HG03025 (cell line): ENCODE results near the gene NSD2.
A peak's percentile ranks its signal among the peaks of the same experiment; 100 is the strongest.
"Not testable (repeated sequence)": the region's sequence is repeated elsewhere in the genome, so short reads cannot be mapped to it uniquely, and the experiment has no call there.

Experiments
- ATAC-seq: cut with Tn5 transposase; IDR thresholded peaks from one replicate; pipeline ENCODE4 v1.9.1; 2021; ENCODE audit warnings: mild to moderate bottlenecking, moderate library complexity; ENCODE audit not compliant: unreplicated experiment, low FRiP score

Gene NSD2

DNA sequence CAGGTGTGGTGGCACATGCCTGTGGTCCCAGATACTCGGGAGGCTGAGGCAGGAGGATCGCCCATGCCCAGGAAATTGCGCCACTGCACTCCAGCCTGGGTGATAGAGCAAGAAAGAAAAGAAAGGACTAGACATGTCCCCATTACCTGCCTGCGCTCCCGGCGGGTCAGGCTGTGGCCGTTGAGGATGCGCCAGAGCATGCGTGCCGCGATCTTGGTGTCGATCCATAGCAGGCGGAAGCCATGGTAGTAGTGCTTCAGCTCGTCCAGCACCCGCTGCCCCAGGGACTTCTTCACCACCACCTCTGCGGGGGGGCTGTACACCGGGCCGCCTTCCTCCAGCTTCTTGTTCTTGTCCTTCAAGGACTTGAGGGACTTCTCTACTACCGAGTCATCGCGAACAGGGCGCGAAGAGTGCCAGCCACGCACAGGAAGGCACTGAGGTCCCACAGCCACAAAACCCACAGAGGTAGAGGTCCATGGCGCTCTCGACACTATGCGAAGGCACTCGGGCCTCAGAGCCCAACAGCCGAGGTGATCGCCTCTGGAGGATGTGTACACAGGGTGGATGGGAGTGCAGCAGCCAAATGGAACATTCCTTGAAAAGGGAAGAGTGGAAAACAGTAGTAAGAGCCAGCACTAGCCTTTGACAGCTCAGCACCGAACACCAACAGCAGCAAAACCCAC is 29.8 kb upstream of the NSD2 start:
- ATAC-seq: no peak

DNA sequence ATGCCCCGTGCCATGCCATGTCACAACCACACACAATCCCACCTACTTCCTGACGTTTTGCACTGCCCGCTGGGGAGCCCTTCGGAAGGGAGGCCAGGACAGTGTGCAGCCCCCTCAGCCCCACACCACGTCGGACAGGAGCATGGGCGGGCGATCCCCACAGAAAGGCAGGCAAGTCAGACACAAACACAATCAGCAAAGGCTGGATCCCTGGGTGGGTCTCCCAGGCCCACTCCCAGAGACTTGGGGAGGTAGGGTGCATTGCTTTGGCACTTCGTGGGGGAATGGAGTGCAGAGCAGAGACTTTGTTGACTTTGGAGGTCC is 29.3 kb upstream of the NSD2 start:
- ATAC-seq: no peak

DNA sequence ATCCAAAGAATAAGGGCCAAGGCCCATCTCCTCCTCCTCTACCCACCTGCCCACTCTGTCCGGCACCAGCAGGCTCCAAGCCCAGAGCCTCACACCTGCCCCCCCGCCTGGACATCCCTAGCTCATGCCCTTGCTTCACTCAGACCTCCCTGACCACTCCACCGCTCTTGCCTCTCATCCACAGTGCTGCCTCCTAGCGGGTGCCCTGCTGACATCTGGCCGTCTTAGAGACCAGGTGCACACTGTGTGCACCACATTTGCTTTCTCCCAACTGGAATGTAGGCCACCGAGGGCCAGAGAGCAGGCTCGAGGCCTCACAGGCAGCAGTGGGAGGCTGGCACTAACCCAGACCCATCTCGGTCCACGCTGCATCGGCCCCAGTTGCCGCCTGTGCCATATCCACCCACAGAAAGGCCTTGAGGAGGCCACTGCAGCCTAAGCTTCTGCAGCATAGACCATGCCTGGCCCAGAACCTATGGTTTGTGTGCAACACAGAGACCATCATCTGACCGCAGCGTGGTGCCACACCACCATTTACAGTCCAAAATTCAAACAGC is 28.8 kb upstream of the NSD2 start:
- ATAC-seq: no peak

DNA sequence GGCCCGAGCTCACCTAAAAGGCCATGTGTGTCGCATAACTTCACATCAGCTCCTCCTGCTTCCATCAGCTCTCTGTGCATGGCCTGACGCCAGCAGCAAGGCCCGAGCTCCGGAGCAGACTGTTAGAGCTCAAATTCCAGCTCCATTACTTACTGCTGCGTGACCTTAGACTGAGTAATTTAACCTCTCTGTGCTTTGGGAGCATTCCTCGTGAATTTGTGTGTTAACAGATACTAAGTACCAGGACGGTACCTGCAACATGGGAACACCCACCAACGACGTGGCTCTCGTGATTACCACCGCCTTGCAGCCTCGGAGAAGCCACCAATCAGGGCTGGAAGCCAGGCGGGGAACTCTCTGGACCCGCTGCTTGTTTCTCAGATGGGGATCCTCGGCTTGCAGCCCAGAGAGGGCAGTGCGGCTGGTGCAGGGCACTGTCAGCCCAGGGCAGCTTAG is 28.2 kb upstream of the NSD2 start:
- ATAC-seq: no peak

DNA sequence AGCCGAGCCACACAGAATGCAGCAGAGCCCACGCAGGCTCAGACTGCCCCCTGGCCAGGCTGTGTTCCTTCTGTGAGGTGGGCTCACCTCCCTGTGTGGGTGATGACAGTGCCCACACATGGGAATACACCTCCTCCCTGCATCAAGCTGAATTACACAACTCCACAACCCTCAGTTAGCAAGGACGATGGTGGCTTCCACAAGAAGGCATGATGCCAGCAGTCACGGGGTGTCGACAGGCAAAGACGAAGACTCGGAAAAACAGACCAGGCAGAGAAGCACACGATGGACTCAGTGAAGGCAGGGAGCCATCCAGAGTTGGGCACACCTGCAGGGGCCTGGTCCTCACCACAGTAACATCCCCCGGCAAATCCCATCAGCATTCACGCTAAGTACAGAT is 27.3 kb upstream of the NSD2 start:
- no peak for ATAC-seq

DNA sequence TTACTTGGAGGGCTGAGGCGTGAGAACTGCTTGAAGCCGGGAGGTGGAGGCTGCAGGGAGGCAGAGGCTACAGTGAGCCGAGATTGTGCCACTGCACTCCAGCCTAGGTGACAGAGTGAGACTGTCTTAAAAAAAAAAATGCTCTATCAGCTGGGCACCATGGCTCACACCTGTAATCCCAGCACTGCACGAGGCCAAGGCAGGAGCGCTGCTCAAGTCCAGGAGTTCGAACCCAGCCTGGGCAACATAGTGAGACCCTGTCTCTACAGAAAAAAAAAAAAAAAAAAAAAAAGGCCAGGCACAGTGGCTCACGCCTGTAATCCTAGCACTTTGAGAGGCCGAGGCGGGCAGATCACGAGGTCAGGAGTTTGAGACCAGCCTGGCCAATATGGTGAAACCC is 26.6 kb upstream of the NSD2 start:
- ATAC-seq: not testable (repeated sequence)

DNA sequence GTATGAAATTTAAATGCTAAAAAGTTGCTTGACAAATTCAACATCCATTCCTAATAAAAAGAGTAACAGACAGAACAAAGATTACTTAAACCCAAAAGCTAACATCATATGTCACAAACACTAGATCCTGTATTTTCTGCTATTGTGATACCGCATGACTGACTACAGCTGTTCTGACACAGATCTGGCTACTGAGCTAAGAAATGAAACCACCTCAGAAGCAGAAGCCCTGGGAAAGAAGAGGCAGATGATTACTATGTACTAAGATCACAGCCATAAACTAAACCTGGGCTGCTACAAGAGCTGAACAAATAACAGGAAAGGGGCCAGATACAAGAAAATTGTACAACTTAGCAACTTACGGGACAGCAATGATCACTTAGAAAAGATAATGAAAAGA is 24.6 kb upstream of the NSD2 start:
- no peak for ATAC-seq

DNA sequence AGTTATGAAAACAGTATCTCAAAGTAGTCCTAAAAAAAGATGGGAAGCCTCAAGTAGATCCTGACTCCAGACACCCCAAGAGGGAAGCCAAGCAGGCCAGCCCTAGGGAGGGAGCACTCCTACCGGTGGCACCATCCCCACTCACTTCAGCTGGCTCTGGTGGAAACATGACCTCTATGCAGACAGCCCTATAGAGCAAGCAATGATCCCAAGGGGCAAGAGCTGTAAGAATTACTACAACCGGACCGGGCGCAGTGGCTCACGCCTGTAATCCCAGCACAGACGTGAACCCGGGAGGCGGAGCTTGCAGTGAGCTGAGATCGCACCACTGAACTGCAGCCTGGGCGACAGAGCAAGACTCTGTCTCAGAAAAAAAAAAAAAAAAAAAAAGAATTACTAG is 20.9 kb upstream of the NSD2 start:
- no peak for ATAC-seq

DNA sequence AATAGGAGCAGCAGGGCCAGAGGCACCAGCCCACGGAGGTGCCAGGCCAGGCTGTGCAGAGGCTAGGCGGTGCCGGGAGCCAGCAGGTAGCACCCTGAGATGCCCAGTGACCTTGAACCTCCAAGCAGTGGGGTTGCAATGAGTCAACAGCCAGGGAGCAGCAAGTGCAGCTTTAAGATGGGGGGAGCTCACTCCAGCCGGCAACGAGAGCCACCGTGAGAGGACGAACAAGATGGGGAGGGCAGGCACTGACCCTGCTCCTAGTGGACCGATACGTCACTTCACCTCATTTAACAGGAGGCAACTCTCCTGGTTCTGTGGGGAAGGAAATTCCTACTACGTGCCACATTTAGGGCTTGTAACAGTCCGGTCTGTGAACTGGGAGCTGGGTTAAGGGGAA is 20.0 kb upstream of the NSD2 start:
- ATAC-seq: no peak

DNA sequence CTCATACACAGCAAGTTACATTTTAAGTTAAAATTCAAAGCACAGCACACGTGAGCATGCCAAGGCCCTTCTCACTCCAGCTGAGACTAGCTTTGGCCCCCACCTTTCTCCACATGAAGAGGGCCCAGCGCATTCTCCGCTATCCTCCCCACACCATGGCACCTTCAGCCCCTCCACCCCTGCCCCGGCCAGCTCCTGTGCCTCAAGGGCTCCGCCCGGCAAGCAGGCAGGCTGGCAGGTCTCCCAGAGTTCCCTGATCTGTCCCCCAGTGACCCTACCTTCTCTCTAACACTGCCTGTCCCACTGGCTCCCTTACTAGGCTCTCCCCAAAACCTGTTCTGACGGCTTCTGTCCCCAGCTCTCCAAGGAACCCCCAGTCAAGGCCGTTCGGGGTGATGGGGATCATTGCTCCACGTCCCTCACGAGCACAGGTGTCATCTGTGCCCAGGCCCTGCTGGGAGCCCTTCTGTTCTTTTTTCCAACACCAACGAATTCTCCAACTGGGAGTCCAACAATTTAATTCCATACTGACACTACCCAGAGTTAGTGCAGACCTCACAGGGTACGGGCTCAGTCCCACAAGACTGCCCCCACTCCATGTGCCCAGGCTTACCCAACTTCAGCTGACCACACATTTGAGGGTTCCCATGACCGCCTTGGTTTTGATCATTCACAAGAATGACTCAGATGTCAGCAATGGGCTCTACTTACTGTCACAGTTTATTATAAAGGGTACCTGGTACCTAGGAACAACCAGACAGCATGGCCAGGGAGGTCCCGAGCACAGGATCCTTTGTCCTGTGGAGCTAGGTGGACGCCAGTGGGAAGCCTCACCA is 19.4 kb upstream of the NSD2 start:
- ATAC-seq: no peak

DNA sequence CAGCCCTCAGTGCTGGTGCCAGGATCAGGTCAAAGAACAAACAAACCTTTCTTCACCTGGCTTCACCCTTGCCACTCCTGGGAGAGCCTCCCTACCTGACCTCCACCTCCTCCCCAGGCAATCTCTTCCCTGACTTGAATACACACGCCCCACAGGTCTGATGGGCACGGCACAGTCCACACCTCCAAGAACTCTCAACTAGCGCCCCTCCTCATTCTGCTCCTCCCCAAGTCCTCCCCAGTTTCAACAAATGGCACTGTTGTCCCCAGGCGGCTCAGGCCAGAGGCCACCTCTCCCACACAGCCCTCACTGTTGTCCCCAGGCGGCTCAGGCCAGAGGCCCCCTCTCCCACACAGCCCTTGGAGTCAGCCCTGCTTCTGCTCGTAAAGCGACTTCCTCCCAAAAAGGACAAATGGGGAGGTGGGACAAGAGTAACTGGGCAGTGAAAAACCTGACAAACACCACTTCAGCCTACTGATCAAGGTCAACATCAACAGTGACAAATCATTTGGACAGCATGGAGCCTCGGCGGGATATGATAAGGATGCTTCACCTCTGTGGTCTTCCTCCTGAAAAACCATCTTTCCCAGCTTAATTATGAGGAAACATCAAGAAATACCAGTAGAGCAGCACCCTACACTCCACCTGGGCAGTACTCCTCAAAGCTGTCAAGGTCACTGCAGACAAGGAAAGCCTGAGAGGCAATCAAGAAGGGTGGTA is 18.1 kb upstream of the NSD2 start:
- ATAC-seq: no peak

DNA sequence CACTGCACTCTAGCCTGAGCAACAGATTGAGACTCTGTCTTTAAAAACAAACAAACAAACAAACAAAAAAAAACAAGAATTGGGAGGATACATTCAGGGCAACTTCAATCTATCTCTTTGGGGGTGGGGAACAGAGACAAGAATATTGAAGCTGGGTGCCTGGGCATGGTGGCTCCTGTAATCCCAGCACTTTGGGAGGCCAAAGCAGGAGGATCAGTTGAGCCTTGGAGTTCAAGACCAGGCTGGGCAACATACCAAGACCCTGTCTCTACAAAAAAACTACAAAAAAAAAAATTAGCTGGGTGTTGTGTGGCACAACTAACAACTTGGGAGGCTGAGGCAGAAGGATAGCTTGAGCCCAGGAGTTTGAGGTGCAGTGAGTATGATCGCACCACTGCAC is 16.4 kb upstream of the NSD2 start:
- no peak for ATAC-seq

DNA sequence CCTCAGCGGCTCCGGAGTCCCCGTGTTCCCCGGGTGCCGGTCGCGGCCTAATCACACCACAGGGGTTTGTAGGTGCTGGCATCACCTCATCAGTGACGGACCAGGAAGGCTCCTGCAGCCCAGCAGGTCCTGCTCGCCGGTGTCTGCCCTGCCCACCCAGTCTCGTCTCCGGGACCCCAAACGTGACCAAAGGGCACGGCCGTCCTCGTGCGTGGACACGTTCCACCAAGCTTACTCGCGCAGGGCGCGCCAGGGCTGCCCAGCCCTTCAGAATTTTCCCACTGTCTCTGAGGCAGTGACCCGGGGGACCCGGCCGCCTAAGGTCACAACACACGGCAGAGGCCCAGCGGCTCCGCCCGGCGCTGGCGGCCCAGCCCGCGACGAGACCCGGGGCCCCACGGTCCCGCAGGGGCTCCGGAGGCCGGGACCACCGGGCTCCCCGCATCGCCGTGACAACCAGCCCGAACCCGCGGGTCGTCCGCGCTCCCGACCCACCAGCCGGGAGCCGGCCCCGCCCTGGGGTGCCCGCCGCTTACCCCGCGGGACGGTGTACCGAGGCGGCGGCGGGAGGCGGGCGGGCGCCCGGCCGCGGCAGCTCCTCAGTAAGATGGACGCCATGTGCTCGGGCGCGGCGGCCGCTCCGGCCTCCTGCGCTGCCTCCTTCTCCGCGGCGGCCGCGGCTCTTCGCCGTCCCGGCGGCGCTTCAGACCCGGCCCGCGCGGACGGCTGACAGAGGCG is 15.7 kb upstream of the NSD2 start:
- ATAC-seq: peak; percentile 1

DNA sequence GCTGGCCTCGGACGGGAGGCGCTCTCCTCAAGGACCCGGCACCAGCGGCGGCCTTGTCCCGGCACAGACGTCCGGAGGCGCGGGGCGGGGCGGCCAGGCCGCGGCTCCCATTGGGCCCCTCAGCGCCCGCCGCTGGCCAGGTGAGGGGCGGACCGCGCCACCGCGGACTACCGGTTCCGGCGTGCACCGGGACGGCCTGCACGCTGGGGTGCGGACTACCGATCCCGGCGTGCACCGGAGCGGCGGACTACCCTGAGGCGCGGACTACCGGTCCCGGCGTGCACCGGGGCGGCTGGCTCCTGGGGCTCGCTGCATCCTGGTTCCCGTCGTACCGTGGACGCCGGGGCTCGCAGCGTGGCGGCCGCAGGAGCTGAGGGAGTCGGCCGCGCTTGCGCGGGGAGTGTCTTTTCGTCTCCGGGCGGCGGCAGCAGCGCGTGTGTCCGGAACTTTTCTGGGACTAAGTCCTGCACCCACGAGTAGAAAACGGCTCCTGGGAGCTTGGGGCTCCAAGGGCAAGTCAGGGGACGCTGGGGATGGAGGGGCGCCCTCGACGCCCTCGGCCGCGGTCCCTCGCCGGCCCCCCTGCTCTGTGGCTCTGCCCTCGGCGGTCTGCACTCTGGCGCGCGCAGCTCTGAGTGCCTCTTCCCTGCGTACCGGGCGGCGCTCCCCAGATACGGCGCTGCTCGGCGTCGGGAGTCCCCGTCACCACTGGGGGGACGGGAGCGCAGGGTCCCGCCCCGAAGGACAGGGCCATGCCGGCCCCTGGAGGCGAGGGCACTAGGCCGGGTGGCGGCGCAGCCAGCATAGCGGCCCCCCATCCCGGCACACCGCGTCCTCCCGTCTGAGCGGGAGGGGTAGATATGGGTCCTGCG is 14.9 kb upstream of the NSD2 start, which contains the start of gene LETM1:
Gene LETM1, minus strand, starts transcription at position 86 of the 872 bp plus-strand sequence. CDS start 206 bp downstream, outside the sequence.
- ATAC-seq: peak; percentile 87

DNA sequence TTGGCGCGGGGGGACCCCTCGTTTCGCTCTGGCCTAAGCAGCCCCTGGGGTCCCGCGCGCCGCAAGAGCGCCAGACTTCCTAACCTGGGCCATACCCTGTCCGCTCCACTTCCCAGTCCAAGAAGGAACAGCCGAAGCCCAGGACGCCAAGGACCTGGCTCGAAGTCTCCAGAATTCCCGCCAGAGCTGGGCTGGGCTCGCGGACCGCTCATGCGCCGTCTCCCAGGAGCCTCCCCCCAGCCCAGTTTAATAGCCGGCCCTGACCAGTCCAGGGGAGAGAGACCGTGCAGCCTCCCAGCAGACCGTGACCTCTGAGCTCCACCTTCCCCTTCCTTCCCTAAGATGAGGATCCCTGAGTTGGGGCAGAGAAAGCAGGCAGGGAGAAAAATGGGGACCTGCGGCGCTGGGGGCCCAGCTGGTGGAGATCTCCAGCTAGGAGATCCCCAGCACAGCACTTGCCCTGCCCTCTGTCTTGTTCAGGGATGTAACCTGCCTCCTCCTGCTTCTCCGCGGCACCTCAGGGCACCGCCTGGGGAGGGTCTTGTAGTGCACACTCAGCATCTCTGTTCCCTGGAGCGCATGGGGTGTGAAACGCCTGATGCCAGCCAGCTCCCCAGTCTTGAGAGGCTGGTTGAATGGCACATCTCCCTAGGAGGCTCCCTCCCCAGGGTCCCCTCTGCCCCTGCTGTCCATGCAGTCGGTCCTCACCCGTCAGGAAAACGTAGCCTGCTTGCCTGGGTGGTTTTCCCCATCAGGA is 14.1 kb upstream of the NSD2 start:
- ATAC-seq: no peak

DNA sequence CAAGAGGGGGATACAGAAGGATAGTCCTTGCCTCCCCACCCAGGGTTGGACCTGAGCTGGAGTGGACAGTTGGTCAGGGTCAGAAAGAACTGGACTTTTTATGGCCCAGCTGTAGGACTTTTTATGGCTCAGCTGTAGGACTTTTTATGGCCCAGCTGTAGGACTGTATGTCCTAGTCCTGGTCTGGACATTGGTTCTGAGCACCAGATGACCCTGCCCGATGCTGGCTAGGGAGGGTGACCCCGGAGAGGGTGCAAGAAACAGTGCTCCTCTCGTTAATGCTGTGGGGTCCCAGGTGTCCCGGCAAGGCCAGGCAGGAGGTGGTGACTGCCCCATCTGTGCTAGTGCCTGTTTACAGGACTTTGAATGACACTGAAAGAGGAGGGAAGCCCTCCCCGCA is 13.3 kb upstream of the NSD2 start:
- no peak for ATAC-seq

DNA sequence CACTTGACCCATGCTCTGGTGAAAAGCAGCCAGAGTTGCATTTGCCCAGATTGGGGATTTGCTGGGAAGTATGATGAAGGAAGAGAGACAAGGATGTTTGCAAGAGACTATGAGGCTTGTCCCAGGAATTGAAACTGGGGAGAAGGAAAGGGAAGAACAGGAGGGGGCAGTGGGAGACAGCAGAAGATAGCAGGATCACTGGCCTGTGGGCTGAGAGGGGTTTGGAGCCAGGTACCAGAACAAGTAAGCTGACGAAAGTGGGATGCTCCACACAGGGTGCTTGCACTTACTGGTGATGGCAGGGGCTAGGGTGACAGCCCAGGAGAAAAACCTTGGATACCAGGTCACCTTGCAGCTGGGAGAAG is 11.8 kb upstream of the NSD2 start:
- ATAC-seq: no peak

DNA sequence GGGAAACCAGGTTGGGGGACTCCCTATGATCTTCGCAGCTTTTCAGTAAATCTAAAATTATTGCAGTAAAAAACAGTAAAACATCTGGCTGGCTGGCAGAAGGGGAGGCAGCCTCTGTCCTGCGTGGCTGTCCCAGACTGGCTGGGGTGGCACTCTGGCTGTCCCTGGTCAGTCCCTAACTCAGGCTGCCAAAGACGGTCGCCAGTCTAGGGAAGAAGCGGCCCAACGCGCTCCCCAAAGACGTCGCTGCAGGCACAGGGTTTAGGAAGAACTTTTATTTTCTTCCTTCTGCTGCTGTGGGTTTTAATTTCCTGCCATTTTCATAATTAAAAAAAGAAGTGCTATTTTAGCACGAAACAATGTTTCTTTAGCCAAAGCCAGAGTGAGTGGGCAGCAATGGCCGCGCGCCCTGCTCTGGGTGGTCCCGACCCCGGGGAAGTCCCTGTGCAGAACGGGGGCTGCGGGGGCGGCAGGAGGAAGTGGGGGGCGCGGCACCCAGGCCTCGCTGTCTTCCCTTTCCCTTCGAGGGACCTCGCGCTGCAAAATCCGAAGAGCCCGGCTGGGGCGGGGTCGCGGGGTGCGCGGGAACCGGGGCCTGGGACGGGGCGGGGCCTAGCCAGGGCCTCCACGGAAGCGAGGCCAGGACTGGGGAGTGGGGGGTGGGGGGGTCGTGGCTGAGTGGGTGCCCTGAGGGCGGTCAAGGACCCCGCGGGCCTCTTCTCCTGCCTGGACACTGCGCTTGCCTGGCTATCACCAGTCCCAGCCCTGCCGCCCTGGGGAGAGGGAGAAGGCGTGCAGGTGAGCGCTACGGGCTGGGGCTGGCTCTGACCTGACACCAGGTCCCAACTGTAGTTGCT is 8.9 kb upstream of the NSD2 start:
- no peak for ATAC-seq
